HepG2 (cell line): ENCODE results near the gene DPP6. TPM values are rescaled to one million over a fixed set of nuclear protein-coding genes. Genes with fewer than 3 reads are reported as not detected.

Source experiments
- ATF6 ChIP-seq: sonication (generic); formaldehyde crosslinking; conservative IDR thresholded peaks from 2 replicates; pipeline ENCODE4 v1.4.0; 2020; ENCODE audit warnings: missing genetic modification reagents
- CBX1 ChIP-seq: IDR thresholded peaks from one replicate; pipeline ENCODE4 v1.6.1; 2016; ENCODE audit warnings: antibody characterized with exemption, low read depth
- CREB1 ChIP-seq, 2 experiments: fragments of 450-650 bp in 1 of 2; IDR thresholded peaks; 2 replicates each; pipeline ENCODE4 v1.6.1; 2016 to 2017; ENCODE audit warnings: control low read depth in 1 of 2, mild to moderate bottlenecking in 1 of 2, missing compliant biosample characterization in 1 of 2, missing genetic modification characterization in 1 of 2
- CSRNP1 ChIP-seq: sonication (generic); formaldehyde crosslinking; IDR thresholded peaks from 2 replicates; pipeline ENCODE4 v1.8.1; 2023; ENCODE audit warnings: mild to moderate bottlenecking, missing genetic modification reagents
- FLYWCH1 ChIP-seq: sonication (generic); formaldehyde crosslinking; IDR thresholded peaks from 2 replicates; pipeline ENCODE4 v1.8.1; 2023; ENCODE audit warnings: mild to moderate bottlenecking, missing genetic modification reagents
- FOXA1 ChIP-seq, 2 experiments: fragments of 450-650 bp in 1 of 2; sonication (generic) in 1 of 2; formaldehyde crosslinking in 1 of 2; IDR thresholded peaks; 2 replicates each; pipeline versions ENCODE4 v1.4.0 to v1.6.1; 2016 to 2020; ENCODE audit warnings: missing genetic modification reagents in 1 of 2
- FOXK2 ChIP-seq: fragments of 450-650 bp; IDR thresholded peaks from 2 replicates; pipeline ENCODE4 v1.6.1; 2016
- MED13 ChIP-seq: sonication (generic); formaldehyde crosslinking; IDR thresholded peaks from 2 replicates; pipeline ENCODE4 v1.5.0; 2020; ENCODE audit warnings: missing genetic modification reagents
- NBN ChIP-seq: fragments of 450-650 bp; conservative IDR thresholded peaks from 2 replicates; pipeline ENCODE4 v1.6.1; 2017
- NCOA1 ChIP-seq: sonication (generic); formaldehyde crosslinking; IDR thresholded peaks from 2 replicates; pipeline ENCODE4 v1.9.0; 2021; ENCODE audit warnings: missing genetic modification reagents
- NFE2L2 ChIP-seq: fragments of 150-350 bp; IDR thresholded peaks from 2 replicates; pipeline ENCODE4 v1.6.1; 2014; ENCODE audit warnings: low read length
- PITX1 ChIP-seq: sonication (generic); formaldehyde crosslinking; IDR thresholded peaks from 2 replicates; pipeline ENCODE4 v1.5.1; 2020; ENCODE audit warnings: mild to moderate bottlenecking, missing genetic modification reagents
- RAD51 ChIP-seq: fragments of 450-650 bp; IDR thresholded peaks from 2 replicates; pipeline ENCODE4 v1.6.1; 2016; ENCODE audit warnings: borderline replicate concordance
- RFX5 ChIP-seq: IDR thresholded peaks from 2 replicates; pipeline ENCODE4 v1.6.1; 2011; ENCODE audit warnings: low read depth, low read length, improper control_type of control experiment
- STAG1 ChIP-seq: sonication (generic); formaldehyde crosslinking; IDR thresholded peaks from 2 replicates; pipeline ENCODE4 v1.4.0; 2020; ENCODE audit warnings: missing genetic modification reagents
- TARDBP ChIP-seq: sonication (generic); formaldehyde crosslinking; IDR thresholded peaks from 2 replicates; pipeline ENCODE4 v1.8.0; 2022; ENCODE audit warnings: mild to moderate bottlenecking, missing genetic modification reagents
- TFAP4 ChIP-seq: sonication (generic); IDR thresholded peaks from 2 replicates; pipeline ENCODE4 v1.6.1; 2016; ENCODE audit warnings: low read depth, borderline replicate concordance
- ZBTB38 ChIP-seq: sonication (generic); formaldehyde crosslinking; IDR thresholded peaks from 2 replicates; pipeline ENCODE4 v1.5.1; 2020; ENCODE audit warnings: mild to moderate bottlenecking, missing genetic modification reagents
- ZMAT3 ChIP-seq: sonication (generic); formaldehyde crosslinking; conservative IDR thresholded peaks from 2 replicates; pipeline ENCODE4 v1.7.0; 2021; ENCODE audit warnings: missing genetic modification reagents
- ZNF280D ChIP-seq: sonication (generic); formaldehyde crosslinking; IDR thresholded peaks from 2 replicates; pipeline ENCODE4 v1.5.1; 2020; ENCODE audit warnings: mild to moderate bottlenecking, missing genetic modification reagents
- ZNF354B ChIP-seq: sonication (generic); formaldehyde crosslinking; IDR thresholded peaks from 2 replicates; pipeline ENCODE4 v1.8.0; 2022; ENCODE audit warnings: mild to moderate bottlenecking, missing genetic modification reagents
- ZNF703 ChIP-seq: sonication (generic); formaldehyde crosslinking; IDR thresholded peaks from 2 replicates; pipeline ENCODE4 v1.5.1; 2020; ENCODE audit warnings: missing genetic modification reagents, mild to moderate bottlenecking, moderate library complexity, borderline replicate concordance
- ZNF740 ChIP-seq: sonication (generic); formaldehyde crosslinking; IDR thresholded peaks from 2 replicates; pipeline ENCODE4 v1.4.0; 2020; ENCODE audit warnings: missing genetic modification reagents
- polyA plus RNA-seq, 8 experiments: library from polyadenylated mRNA; depleted of rRNA in 3 of 8; stranded (reverse) in 7 of 8; unstranded in 1 of 8; fragments of >200 nt; fragmentation: Illumina TruSeq in 4 of 8; extraction: Trizol in 4 of 8; gene quantifications; 2 replicates each; pipeline versions ENCODE4 v1.2.1 to v1.2.3, GENCODE V29; 2011 to 2016; ENCODE audit warnings: low read depth in 4 of 8, missing spikeins in 1 of 8, mixed read lengths in 1 of 8; ENCODE audit not compliant: insufficient read depth in 1 of 8
- total RNA-seq, 5 experiments: library from RNA; depleted of rRNA; stranded (reverse); fragments of >200 nt; fragmentation: Illumina TruSeq; extraction: Trizol; gene quantifications; 2 replicates each; pipeline ENCODE4 v1.2.3, GENCODE V29; 2016; ENCODE audit warnings: low read depth in 1 of 5

The DPP6 gene
- total and polyA plus RNA-seq, 2 of the 13 experiments (the other 11 are each of a cell fraction or from before 2014, with no cell fraction given), result not detected

DNA sequence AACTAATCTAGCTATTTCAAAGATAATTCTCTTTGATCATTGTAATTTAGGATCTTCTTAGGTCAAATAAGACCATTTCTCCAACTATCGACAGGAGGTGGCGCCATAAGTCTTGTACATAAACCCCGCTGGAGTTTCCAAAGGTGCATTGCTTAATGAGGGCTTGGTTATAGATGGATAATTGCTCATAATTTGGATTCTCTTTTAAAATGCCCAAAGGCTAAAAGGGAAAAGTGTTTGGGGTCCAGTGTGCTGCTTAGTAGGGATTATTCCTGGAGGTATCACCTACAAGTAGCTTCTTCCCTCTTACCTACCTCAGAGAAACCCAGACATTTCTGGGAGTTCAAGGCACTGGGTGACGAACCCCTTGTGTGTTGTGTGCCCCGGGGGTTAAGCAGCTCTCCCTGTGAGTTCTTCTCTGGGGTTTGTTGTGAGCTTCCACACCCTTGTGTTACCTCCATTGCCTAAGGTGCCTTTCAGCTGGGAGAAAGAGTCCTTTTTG is 875.5 kb downstream of the DPP6 start (continued):
- TF ChIP-seq PITX1, result no peak
- TF ChIP-seq CREB1 (IDR thresholded peaks at IDR 0.05), result no peak
- no peak for TF ChIP-seq CREB1 (CRISPR knock-in tag; IDR thresholded peaks at IDR 0.05)
- no peak for TF ChIP-seq TARDBP (CRISPR knock-in tag)
- no peak for TF ChIP-seq ZMAT3
- TF ChIP-seq CSRNP1, result no peak
- TF ChIP-seq NBN, result no peak
- no peak for TF ChIP-seq MED13 (CRISPR knock-in tag)
- no peak for TF ChIP-seq RAD51
- no peak for TF ChIP-seq ZNF703 (CRISPR knock-in tag)
- TF ChIP-seq ZBTB38 (CRISPR knock-in tag), result no peak
- TF ChIP-seq RFX5, result no peak
- no peak for TF ChIP-seq CBX1
- peak; percentile 81 for TF ChIP-seq STAG1 (CRISPR knock-in tag)
- TF ChIP-seq NCOA1, result no peak
- no peak for TF ChIP-seq FOXA1 (IDR thresholded peaks at IDR 0.05)
- TF ChIP-seq FOXA1 (CRISPR knock-in tag; IDR thresholded peaks at IDR 0.05), result no peak
- TF ChIP-seq ATF6, result no peak
- no peak for TF ChIP-seq ZNF740
- TF ChIP-seq TFAP4, result no peak
- no peak for TF ChIP-seq ZNF280D (CRISPR knock-in tag)
- no peak for TF ChIP-seq FOXK2
- TF ChIP-seq NFE2L2, result no peak
- TF ChIP-seq ZNF354B, result no peak
- no peak for TF ChIP-seq FLYWCH1 (CRISPR knock-in tag)
